ENCODE data around the gene BCS1L. TPM values are rescaled to one million over a fixed set of nuclear protein-coding genes. Genes with fewer than 3 reads are reported as not detected.

Gene BCS1L
- total RNA-seq, 2 experiments from 2014 or later, result 69.6 to 76.3 TPM

GRCh38 chr2:218644721-218645120 is 14.8 kb upstream of the BCS1L start:
- no peaks in the 10 kb centered on the region for H3K27me3 Mint-ChIP-seq
- peaks cover 10% of the 10 kb centered on the region for H3K4me1 Mint-ChIP-seq (ENCODE audit: low read depth)
- peaks cover 56% of the 10 kb centered on the region for H3K36me3 Mint-ChIP-seq (ENCODE audit: low read depth)
- no peak overlapping the region for H3K4me3 Mint-ChIP-seq
- ATAC-seq (no peak), DNase-seq (no peak)
- ChIA-PET POLR2A (interaction anchor here (0.8 to 3.3 kb wide), 2 partner anchors 10 to 14 kb away, joined by 3 to 12 read pairs; partner anchors contain the start of genes BCS1L and ZNF142), CTCF (interaction anchor here (1.2 kb wide), 1 partner anchor 208 kb away, joined by 3 read pairs; no protein-coding TSS in a partner anchor)
- H3K27ac Mint-ChIP-seq, result no peak overlapping the region
- intact Hi-C loops (cut with micrococcal nuclease), result no loop called here
- TF ChIP-seq CTCF (IDR thresholded peaks at IDR 0.05), result no peak
- no peaks in the 10 kb centered on the region for H3K9me3 Mint-ChIP-seq

- H3K9me3 Mint-ChIP-seq, result no peaks in the 10 kb centered on the region
- TF ChIP-seq CTCF (IDR thresholded peaks at IDR 0.05), result no peak
- no peaks in the 10 kb centered on the region for H3K27me3 Mint-ChIP-seq
- no peak overlapping the region for H3K27ac Mint-ChIP-seq
- no peak overlapping the region for H3K4me3 Mint-ChIP-seq
- intact Hi-C loops (cut with micrococcal nuclease), result no loop called here
- ChIA-PET CTCF (no interaction called here), POLR2A (interaction anchor here (3.3 kb wide), 1 partner anchor 14 kb away, joined by 12 read pairs; the partner anchor contains the start of genes BCS1L and ZNF142)
- H3K4me1 Mint-ChIP-seq (ENCODE audit: low read depth), result peaks cover 10% of the 10 kb centered on the region
- H3K36me3 Mint-ChIP-seq (ENCODE audit: low read depth), result peaks cover 56% of the 10 kb centered on the region
- no peak for DNase-seq
- ATAC-seq, result no peak
Measured at GRCh38 chr2:218645126-218645525, 14.4 kb upstream of the BCS1L start.

GRCh38 chr2:218648088-218648786 is 11.2 kb upstream of the BCS1L start:
- H3K36me3 Mint-ChIP-seq (ENCODE audit: low read depth), result peaks cover 45% of the 10 kb centered on the region
- ATAC-seq (peak; percentile 96), DNase-seq (peak; percentile 71)
- H3K27ac Mint-ChIP-seq, result no peak overlapping the region
- TF ChIP-seq CTCF (IDR thresholded peaks at IDR 0.05), result peak; percentile 71
- H3K4me3 Mint-ChIP-seq, result no peak overlapping the region
- peaks cover 10% of the 10 kb centered on the region for H3K4me1 Mint-ChIP-seq (ENCODE audit: low read depth)
- POLR2A ChIA-PET, result interaction anchor here (1.2 to 1.8 kb wide), 2 partner anchors 11 to 13 kb away, joined by 3 to 6 read pairs; partner anchors contain the start of genes BCS1L and ZNF142
- CTCF ChIA-PET, result interaction anchor here (0.7 to 5.6 kb wide), 29 partner anchors 11 to 490 kb away, joined by 3 to 57 read pairs (median 3); partner anchors contain the start of genes BCS1L and ZNF142
- no peaks in the 10 kb centered on the region for H3K9me3 Mint-ChIP-seq
- intact Hi-C loops (cut with micrococcal nuclease), result no loop called here
- no peaks in the 10 kb centered on the region for H3K27me3 Mint-ChIP-seq

- Mint-ChIP-seq H3K36me3 (ENCODE audit: low read depth) (peaks cover 43% of the 10 kb centered on the region), H3K27me3 (no peaks in the 10 kb centered on the region), H3K4me3 (no peak overlapping the region), H3K27ac (no peak overlapping the region), H3K4me1 (ENCODE audit: low read depth) (peaks cover 10% of the 10 kb centered on the region), H3K9me3 (no peaks in the 10 kb centered on the region)
- no peak for TF ChIP-seq CTCF (IDR thresholded peaks at IDR 0.05)
- intact Hi-C loops (cut with micrococcal nuclease), result no loop called here
- DNase-seq (no peak), ATAC-seq (peak; percentile 35)
- ChIA-PET CTCF (interaction anchor here (0.9 to 5.6 kb wide), 16 partner anchors 11 to 489 kb away, joined by 3 to 57 read pairs (median 4); partner anchors contain the start of genes BCS1L and ZNF142), POLR2A (interaction anchor here (1.2 to 1.8 kb wide), 2 partner anchors 10 to 13 kb away, joined by 3 to 6 read pairs; partner anchors contain the start of genes BCS1L and ZNF142)
Measured at GRCh38 chr2:218648787-218649100, 10.7 kb upstream of the BCS1L start.

GRCh38 chr2:218655751-218656150 is 3.7 kb upstream of the BCS1L start:
- Mint-ChIP-seq H3K4me3 (no peak overlapping the region), H3K27me3 (no peaks in the 10 kb centered on the region), H3K27ac (no peak overlapping the region), H3K36me3 (ENCODE audit: low read depth) (peaks cover 28% of the 10 kb centered on the region), H3K9me3 (no peaks in the 10 kb centered on the region), H3K4me1 (ENCODE audit: low read depth) (peaks cover 24% of the 10 kb centered on the region)
- ChIA-PET CTCF (interaction anchor here (1.4 kb wide), 1 partner anchor 32 kb away, joined by 4 read pairs; no protein-coding TSS in a partner anchor), POLR2A (interaction anchor here (0.9 to 1.2 kb wide), 2 partner anchors 9 to 13 kb away, joined by 3 to 4 read pairs; no protein-coding TSS in a partner anchor)
- DNase-seq (no peak), ATAC-seq (no peak)
- TF ChIP-seq CTCF (IDR thresholded peaks at IDR 0.05), result no peak
- intact Hi-C loops (cut with micrococcal nuclease), result no loop called here
